ENCODE results near the gene C6orf120. TPM values are rescaled to one million over a fixed set of nuclear protein-coding genes. Genes with fewer than 3 reads are reported as not detected.

Gene C6orf120
- total and polyA plus RNA-seq, 2 of the 13 experiments (the other 11 are each of a cell fraction or from before 2014, with no cell fraction given) = 21.7 to 29.9 TPM

- TF ChIP-seq NFKB2 (CRISPR knock-in tag; IDR thresholded peaks at IDR 0.05; ENCODE audit: borderline replicate concordance) (peak; percentile 83; the same call in 1 of the 2 replicates), ZNF737 (CRISPR knock-in tag; IDR thresholded peaks at IDR 0.05; ENCODE audit: borderline replicate concordance) (no peak), MLXIP (CRISPR knock-in tag; IDR thresholded peaks at IDR 0.05; ENCODE audit: borderline replicate concordance) (no peak), ZNF430 (CRISPR knock-in tag; IDR thresholded peaks at IDR 0.05) (peak; percentile 98), CENPBD1 (CRISPR knock-in tag; IDR thresholded peaks at IDR 0.05; ENCODE audit: borderline replicate concordance, low read depth) (no peak; the same call in 1 of the 2 replicates), ZNF207 (IDR thresholded peaks at IDR 0.05; ENCODE audit: borderline replicate concordance) (no peak), MAX (IDR thresholded peaks at IDR 0.05) (peak; percentile 85), CEBPB (IDR thresholded peaks at IDR 0.05; ENCODE audit: borderline replicate concordance, low read depth, low read length) (no peak), PHF20 (CRISPR knock-in tag; IDR thresholded peaks at IDR 0.05) (no peak), ZNF567 (CRISPR knock-in tag; IDR thresholded peaks at IDR 0.05; ENCODE audit: borderline replicate concordance) (no peak), ZXDC (CRISPR knock-in tag; IDR thresholded peaks at IDR 0.05) (no peak), MLLT10 (CRISPR knock-in tag; IDR thresholded peaks at IDR 0.05) (no peak), NR1H2 (CRISPR knock-in tag; IDR thresholded peaks at IDR 0.05; ENCODE audit: borderline replicate concordance, low read depth) (peak; percentile 91; the same call in 1 of the 2 replicates), ZNF501 (CRISPR knock-in tag; IDR thresholded peaks at IDR 0.05) (peak; percentile 97), BRD4 (CRISPR knock-in tag; IDR thresholded peaks at IDR 0.05) (peak; percentile 63; the same call in 1 of the 2 replicates), GABPB1 (CRISPR knock-in tag; IDR thresholded peaks at IDR 0.05) (peak; percentile 73; the same call in 1 of the 2 replicates), ZNF446 (CRISPR knock-in tag; IDR thresholded peaks at IDR 0.05) (peak; percentile 92; the same call in 1 of the 2 replicates), MED1 (CRISPR knock-in tag; IDR thresholded peaks at IDR 0.05) (no peak)
Observed at GRCh38 chr6:169724494-169725124, 22.7 kb downstream of the C6orf120 start, which contains the start of gene PHF10 (continued).
